GM23338 (cell line): ENCODE measurements around the gene CCDC196. TPM values are rescaled to one million over a fixed set of nuclear protein-coding genes. Genes with fewer than 3 reads are reported as not detected.

ENCODE experiments used
- ATAC-seq: fragments of 200-7000 bp; cut with Tn5 transposase; 3 replicates; pipeline ENCODE4 v1.9.1; 2020
- DNase-seq: peaks from one replicate; pipeline ENCODE4 v3.0.0-alpha.2; 2015; ENCODE audit warnings: low spot score
- H2AFZ ChIP-seq: fragments of 200-600 bp; sonication (generic); 2 replicates; pipeline ENCODE4 v1.8.0; 2016; ENCODE audit warnings: antibody characterized with exemption, mild to moderate bottlenecking, moderate library complexity
- H3F3A ChIP-seq: fragments of 200-600 bp; sonication (generic); replicated peaks from 2 replicates; pipeline ENCODE4 v1.8.0; 2017; ENCODE audit warnings: antibody characterized with exemption, mixed run types, low read depth
- H3K27ac ChIP-seq: fragments of 200-600 bp; sonication (generic); 2 replicates; pipeline ENCODE4 v1.6.1; 2016; ENCODE audit warnings: low read depth
- H3K27me3 ChIP-seq: fragments of 200-600 bp; sonication (generic); 2 replicates; pipeline ENCODE4 v1.8.0; 2016; ENCODE audit warnings: mild to moderate bottlenecking, mixed run types, moderate library complexity; ENCODE audit not compliant: insufficient read depth
- H3K36me3 ChIP-seq: fragments of 200-600 bp; sonication (generic); 2 replicates; pipeline ENCODE4 v1.8.0; 2016; ENCODE audit warnings: mild to moderate bottlenecking; ENCODE audit not compliant: insufficient read depth
- H3K4me1 ChIP-seq: fragments of 200-600 bp; sonication (generic); 2 replicates; pipeline ENCODE4 v1.8.0; 2016; ENCODE audit warnings: mild to moderate bottlenecking, moderate library complexity; ENCODE audit not compliant: insufficient read depth
- H3K4me2 ChIP-seq: fragments of 200-600 bp; sonication (generic); 2 replicates; pipeline ENCODE4 v1.7.1; 2017; ENCODE audit warnings: mixed run types
- H3K4me3 ChIP-seq: fragments of 200-600 bp; sonication (generic); 2 replicates; pipeline ENCODE4 v1.6.1; 2016; ENCODE audit warnings: mixed run types
- H3K79me2 ChIP-seq: fragments of 200-600 bp; sonication (generic); replicated peaks from 2 replicates; pipeline ENCODE4 v1.8.0; 2017; ENCODE audit warnings: mild to moderate bottlenecking; ENCODE audit not compliant: insufficient read depth
- H3K9me2 ChIP-seq: fragments of 200-600 bp; sonication (generic); 2 replicates; pipeline ENCODE4 v1.8.0; 2017; ENCODE audit not compliant: insufficient read depth
- H4K20me1 ChIP-seq: fragments of 200-600 bp; sonication (generic); replicated peaks from 2 replicates; pipeline ENCODE4 v1.8.0; 2017; ENCODE audit warnings: mild to moderate bottlenecking; ENCODE audit not compliant: insufficient read depth
- H3K27ac Mint-ChIP-seq: 2 replicates; pipeline ENCODE4 v1.8.0; 2020; ENCODE audit warnings: inconsistent platforms, mild to moderate bottlenecking, moderate library complexity, mixed read lengths
- H3K27me3 Mint-ChIP-seq: 3 replicates; pipeline ENCODE4 v1.8.0; 2022; ENCODE audit warnings: low read depth, mild to moderate bottlenecking, moderate library complexity, mixed read lengths, inconsistent platforms; ENCODE audit not compliant: insufficient read depth, poor library complexity
- H3K36me3 Mint-ChIP-seq: 3 replicates; pipeline ENCODE4 v1.8.0; 2021; ENCODE audit warnings: low read depth, mild to moderate bottlenecking, inconsistent platforms, moderate library complexity, mixed read lengths
- H3K4me1 Mint-ChIP-seq: 3 replicates; pipeline ENCODE4 v1.8.0; 2020; ENCODE audit warnings: mild to moderate bottlenecking, inconsistent platforms, mixed read lengths
- H3K4me3 Mint-ChIP-seq: 3 replicates; pipeline ENCODE4 v1.8.0; 2021; ENCODE audit warnings: moderate library complexity, mild to moderate bottlenecking, inconsistent platforms, mixed read lengths
- H3K9me3 Mint-ChIP-seq: 3 replicates; pipeline ENCODE4 v1.8.0; 2020; ENCODE audit warnings: moderate library complexity, mild to moderate bottlenecking, inconsistent platforms, mixed read lengths
- CREB1 ChIP-seq: fragments of 250-450 bp; sonication (Bioruptor Pico); IDR thresholded peaks from 2 replicates; pipeline ENCODE4 v1.5.0; 2020; ENCODE audit warnings: low read depth, mild to moderate bottlenecking, moderate library complexity
- EZH2 ChIP-seq: fragments of 200-600 bp; sonication (generic); IDR thresholded peaks from one replicate; pipeline ENCODE4 v1.8.0; 2017; ENCODE audit warnings: antibody characterized with exemption, mild to moderate bottlenecking, low read depth; ENCODE audit not compliant: unreplicated experiment
- EZH2phosphoT487 ChIP-seq: fragments of 200-600 bp; sonication (generic); IDR thresholded peaks from one replicate; pipeline ENCODE4 v1.8.1; 2018; ENCODE audit warnings: antibody characterized with exemption; ENCODE audit not compliant: unreplicated experiment
- JUNB ChIP-seq: IDR thresholded peaks from one replicate; pipeline ENCODE4 v1.6.1; 2016; ENCODE audit warnings: antibody characterized with exemption; ENCODE audit not compliant: unreplicated experiment
- NANOG ChIP-seq: IDR thresholded peaks from 2 replicates; pipeline ENCODE4 v1.6.1; 2016; ENCODE audit warnings: antibody characterized with exemption, borderline replicate concordance
- POLR2AphosphoS5 ChIP-seq: IDR thresholded peaks from 2 replicates; pipeline ENCODE4 v1.6.1; 2016; ENCODE audit warnings: antibody characterized with exemption, low read depth
- STAT1 ChIP-seq: IDR thresholded peaks from one replicate; pipeline ENCODE4 v1.6.1; 2016; ENCODE audit warnings: antibody characterized with exemption; ENCODE audit not compliant: unreplicated experiment
- ZNF114 ChIP-seq: fragments of 250-450 bp; sonication (Bioruptor Pico); IDR thresholded peaks from 2 replicates; pipeline ENCODE4 v1.5.0; 2020; ENCODE audit warnings: mild to moderate bottlenecking, moderate library complexity
- ZNF331 ChIP-seq: fragments of 250-450 bp; sonication (Bioruptor Pico); IDR thresholded peaks from 2 replicates; pipeline ENCODE4 v1.5.0; 2020; ENCODE audit warnings: low read depth, mild to moderate bottlenecking, moderate library complexity
- polyA plus RNA-seq: library from polyadenylated mRNA; unstranded; fragments of >200 nt; fragmentation: Nextera tagmentation; extraction: Ambion mirVana; gene quantifications from 2 replicates; pipeline ENCODE4 v1.2.1, GENCODE V29; 2016
- total RNA-seq: library from RNA; depleted of rRNA; stranded (reverse); fragments of >200 nt; shearing (Covaris generic); gene quantifications from 2 replicates; pipeline ENCODE4 v1.2.3, GENCODE V29; 2014
- TF ChIP-seq, protein P1 (sequence below), 2 experiments: fragments of 200-600 bp in 1 of 2; sonication (generic) in 1 of 2; conservative IDR thresholded peaks; 2 replicates each; pipeline versions ENCODE4 v1.5.1 to v1.6.1; 2016 to 2017; ENCODE audit warnings: antibody characterized with exemption in 2 of 2, low read depth in 2 of 2, mild to moderate bottlenecking in 2 of 2, moderate library complexity in 1 of 2
- TF ChIP-seq, protein P2 (sequence below): IDR thresholded peaks from 2 replicates; pipeline ENCODE4 v1.6.1; 2016; ENCODE audit warnings: antibody characterized with exemption
- TF ChIP-seq, protein P3 (sequence below): IDR thresholded peaks from one replicate; pipeline ENCODE4 v1.6.1; 2018; ENCODE audit warnings: antibody characterized with exemption; ENCODE audit not compliant: unreplicated experiment

The CCDC196 gene
- total and polyA plus RNA-seq, 2 experiments from 2014 or later: 0.27 TPM; not detected in 1

DNA sequence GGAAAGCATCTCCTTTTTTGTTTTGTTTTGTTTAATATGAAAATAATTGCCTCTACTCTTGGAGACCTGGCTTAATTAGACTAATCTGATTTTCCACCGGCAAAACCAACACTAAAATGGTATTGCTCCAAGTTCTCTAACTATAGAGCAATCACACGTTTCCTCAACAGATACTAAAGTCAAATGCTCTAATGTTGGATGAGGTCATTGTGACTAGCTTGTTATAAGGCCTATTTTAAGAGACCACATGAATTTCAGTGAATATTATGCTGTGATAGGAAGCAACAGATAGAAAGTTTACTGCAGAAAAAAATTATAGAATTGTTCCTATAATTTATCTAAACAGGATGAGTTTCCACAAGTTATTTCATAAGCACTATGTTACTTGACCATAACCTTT is 3.3 kb upstream of the CCDC196 start:
- Mint-ChIP-seq H3K9me3 (no peaks in the 10 kb centered on the region), H3K4me3 (no peak overlapping the region), H3K4me1 (no peaks in the 10 kb centered on the region), H3K27me3 (no peaks in the 10 kb centered on the region), H3K36me3 (no peaks in the 10 kb centered on the region), H3K27ac (no peak overlapping the region)
- Histone ChIP-seq H3K79me2 (no peaks in the 10 kb centered on the region), H3K27ac (no peak overlapping the region), H3K4me1 (no peaks in the 10 kb centered on the region), H3K36me3 (no peaks in the 10 kb centered on the region), H3K4me2 (no peak overlapping the region), H3K27me3 (no peaks in the 10 kb centered on the region), H2AFZ (no peak overlapping the region), H3K9me2 (no peaks in the 10 kb centered on the region), H4K20me1 (no peaks in the 10 kb centered on the region), H3F3A (no peaks in the 10 kb centered on the region), H3K4me3 (no peak overlapping the region)
- no peak for TF ChIP-seq POLR2AphosphoS5
- TF ChIP-seq ZNF114 (CRISPR knock-in tag): no peak
- no peak for TF ChIP-seq STAT1
- TF ChIP-seq EZH2: no peak
- no peak for TF ChIP-seq CREB1 (CRISPR knock-in tag)
- TF ChIP-seq, protein P1, sequence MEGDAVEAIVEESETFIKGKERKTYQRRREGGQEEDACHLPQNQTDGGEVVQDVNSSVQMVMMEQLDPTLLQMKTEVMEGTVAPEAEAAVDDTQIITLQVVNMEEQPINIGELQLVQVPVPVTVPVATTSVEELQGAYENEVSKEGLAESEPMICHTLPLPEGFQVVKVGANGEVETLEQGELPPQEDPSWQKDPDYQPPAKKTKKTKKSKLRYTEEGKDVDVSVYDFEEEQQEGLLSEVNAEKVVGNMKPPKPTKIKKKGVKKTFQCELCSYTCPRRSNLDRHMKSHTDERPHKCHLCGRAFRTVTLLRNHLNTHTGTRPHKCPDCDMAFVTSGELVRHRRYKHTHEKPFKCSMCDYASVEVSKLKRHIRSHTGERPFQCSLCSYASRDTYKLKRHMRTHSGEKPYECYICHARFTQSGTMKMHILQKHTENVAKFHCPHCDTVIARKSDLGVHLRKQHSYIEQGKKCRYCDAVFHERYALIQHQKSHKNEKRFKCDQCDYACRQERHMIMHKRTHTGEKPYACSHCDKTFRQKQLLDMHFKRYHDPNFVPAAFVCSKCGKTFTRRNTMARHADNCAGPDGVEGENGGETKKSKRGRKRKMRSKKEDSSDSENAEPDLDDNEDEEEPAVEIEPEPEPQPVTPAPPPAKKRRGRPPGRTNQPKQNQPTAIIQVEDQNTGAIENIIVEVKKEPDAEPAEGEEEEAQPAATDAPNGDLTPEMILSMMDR (conservative IDR thresholded peaks at IDR 0.05; ENCODE audit: low read depth in 2 of 2): no peak
- no peak for TF ChIP-seq EZH2phosphoT487
- no peak for TF ChIP-seq NANOG
- no peak for TF ChIP-seq JUNB
- no peak for TF ChIP-seq ZNF331
- TF ChIP-seq, protein P2, sequence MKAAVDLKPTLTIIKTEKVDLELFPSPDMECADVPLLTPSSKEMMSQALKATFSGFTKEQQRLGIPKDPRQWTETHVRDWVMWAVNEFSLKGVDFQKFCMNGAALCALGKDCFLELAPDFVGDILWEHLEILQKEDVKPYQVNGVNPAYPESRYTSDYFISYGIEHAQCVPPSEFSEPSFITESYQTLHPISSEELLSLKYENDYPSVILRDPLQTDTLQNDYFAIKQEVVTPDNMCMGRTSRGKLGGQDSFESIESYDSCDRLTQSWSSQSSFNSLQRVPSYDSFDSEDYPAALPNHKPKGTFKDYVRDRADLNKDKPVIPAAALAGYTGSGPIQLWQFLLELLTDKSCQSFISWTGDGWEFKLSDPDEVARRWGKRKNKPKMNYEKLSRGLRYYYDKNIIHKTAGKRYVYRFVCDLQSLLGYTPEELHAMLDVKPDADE: no peak
- TF ChIP-seq, protein P3, sequence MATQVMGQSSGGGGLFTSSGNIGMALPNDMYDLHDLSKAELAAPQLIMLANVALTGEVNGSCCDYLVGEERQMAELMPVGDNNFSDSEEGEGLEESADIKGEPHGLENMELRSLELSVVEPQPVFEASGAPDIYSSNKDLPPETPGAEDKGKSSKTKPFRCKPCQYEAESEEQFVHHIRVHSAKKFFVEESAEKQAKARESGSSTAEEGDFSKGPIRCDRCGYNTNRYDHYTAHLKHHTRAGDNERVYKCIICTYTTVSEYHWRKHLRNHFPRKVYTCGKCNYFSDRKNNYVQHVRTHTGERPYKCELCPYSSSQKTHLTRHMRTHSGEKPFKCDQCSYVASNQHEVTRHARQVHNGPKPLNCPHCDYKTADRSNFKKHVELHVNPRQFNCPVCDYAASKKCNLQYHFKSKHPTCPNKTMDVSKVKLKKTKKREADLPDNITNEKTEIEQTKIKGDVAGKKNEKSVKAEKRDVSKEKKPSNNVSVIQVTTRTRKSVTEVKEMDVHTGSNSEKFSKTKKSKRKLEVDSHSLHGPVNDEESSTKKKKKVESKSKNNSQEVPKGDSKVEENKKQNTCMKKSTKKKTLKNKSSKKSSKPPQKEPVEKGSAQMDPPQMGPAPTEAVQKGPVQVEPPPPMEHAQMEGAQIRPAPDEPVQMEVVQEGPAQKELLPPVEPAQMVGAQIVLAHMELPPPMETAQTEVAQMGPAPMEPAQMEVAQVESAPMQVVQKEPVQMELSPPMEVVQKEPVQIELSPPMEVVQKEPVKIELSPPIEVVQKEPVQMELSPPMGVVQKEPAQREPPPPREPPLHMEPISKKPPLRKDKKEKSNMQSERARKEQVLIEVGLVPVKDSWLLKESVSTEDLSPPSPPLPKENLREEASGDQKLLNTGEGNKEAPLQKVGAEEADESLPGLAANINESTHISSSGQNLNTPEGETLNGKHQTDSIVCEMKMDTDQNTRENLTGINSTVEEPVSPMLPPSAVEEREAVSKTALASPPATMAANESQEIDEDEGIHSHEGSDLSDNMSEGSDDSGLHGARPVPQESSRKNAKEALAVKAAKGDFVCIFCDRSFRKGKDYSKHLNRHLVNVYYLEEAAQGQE: no peak
- DNase-seq: no peak
- ATAC-seq: no peak
